ENCODE measurements around the gene NOP53.

DNA sequence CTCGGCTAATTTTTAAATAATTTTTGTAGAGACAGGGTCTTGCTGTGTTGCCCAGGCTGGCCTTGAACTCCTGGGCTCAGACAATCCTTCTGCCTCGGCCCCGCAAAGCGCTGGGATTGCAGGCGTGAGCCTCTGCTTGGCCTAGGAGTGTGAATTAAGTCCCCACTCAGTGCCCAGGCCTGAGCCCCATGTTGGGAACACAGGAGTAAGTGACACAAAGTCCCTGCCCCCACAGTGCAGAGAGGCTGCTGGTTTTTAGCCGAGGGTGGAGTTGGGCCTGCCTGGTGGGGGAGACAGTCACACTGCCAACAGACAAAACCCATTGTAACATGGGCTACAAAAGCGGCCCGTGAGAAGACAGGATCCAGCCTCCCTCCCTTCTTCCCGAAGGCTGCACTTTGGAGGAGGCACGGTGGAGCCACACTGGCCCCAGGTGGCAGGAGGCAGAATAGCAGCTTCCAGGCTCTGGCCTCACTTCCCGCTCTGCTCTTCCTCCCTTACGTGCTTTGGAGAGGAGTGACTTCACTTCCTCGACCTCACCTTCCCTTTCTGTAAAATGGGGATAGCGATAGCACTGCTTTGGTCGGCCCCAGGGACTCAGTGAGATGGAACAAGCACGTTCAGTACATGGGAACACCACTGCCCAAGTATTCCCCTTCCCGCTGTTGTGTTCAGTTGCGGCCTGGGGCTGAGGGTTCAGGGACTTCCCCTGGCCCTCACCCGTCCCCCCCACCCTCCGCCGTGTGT lies 47.3 kb upstream of the NOP53 start:
- TF ChIP-seq POLR2AphosphoS5 (IDR thresholded peaks at IDR 0.05; ENCODE audit: insufficient read depth, low read depth, low read length) = no peak
- TF ChIP-seq, protein P1, sequence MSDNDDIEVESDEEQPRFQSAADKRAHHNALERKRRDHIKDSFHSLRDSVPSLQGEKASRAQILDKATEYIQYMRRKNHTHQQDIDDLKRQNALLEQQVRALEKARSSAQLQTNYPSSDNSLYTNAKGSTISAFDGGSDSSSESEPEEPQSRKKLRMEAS (IDR thresholded peaks at IDR 0.05; ENCODE audit: insufficient read depth, insufficient read length) = no peak

Measured in endothelial cell of umbilical vein (primary cell).